ENCODE data around the gene SLMAP.
A peak's percentile ranks its signal among the peaks of the same experiment; 100 is the strongest.

Gene SLMAP

GRCh38 chr3:57755741-57756527 lies at the start of gene SLMAP:
Gene SLMAP, plus strand, starts transcription at chr3:57756309. Its CDS starts 1,343 bp downstream, at chr3:57757652.
- peak; percentile 94 for DNase-seq (ENCODE audit: low spot score)

GRCh38 chr3:57706462-57706861 lies 49.6 kb upstream of the SLMAP start:
- DNase-seq (ENCODE audit: low spot score) = no peak

- no peak for DNase-seq (ENCODE audit: low spot score)
Observed at GRCh38 chr3:57709031-57709430, 47.1 kb upstream of the SLMAP start.

GRCh38 chr3:57709559-57709958 lies 46.5 kb upstream of the SLMAP start:
- no peak for DNase-seq (ENCODE audit: low spot score)

- DNase-seq (ENCODE audit: low spot score) = no peak
Observed at GRCh38 chr3:57715686-57716085, 40.4 kb upstream of the SLMAP start.

GRCh38 chr3:57717205-57717868 lies 38.8 kb upstream of the SLMAP start:
- no peak for DNase-seq (ENCODE audit: low spot score)

GRCh38 chr3:57718118-57718517 lies 38.0 kb upstream of the SLMAP start:
- no peak for DNase-seq (ENCODE audit: low spot score)

GRCh38 chr3:57726397-57726796 lies 29.7 kb upstream of the SLMAP start:
- no peak for DNase-seq (ENCODE audit: low spot score)

- no peak for DNase-seq (ENCODE audit: low spot score)
Observed at GRCh38 chr3:57727106-57727505, 29.0 kb upstream of the SLMAP start.

GRCh38 chr3:57729334-57730045 lies 26.6 kb upstream of the SLMAP start:
- no peak for DNase-seq (ENCODE audit: low spot score)

GRCh38 chr3:57730682-57731081 lies 25.4 kb upstream of the SLMAP start:
- no peak for DNase-seq (ENCODE audit: low spot score)

- DNase-seq (ENCODE audit: low spot score) = no peak
Observed at GRCh38 chr3:57731311-57731710, 24.8 kb upstream of the SLMAP start.

GRCh38 chr3:57733790-57734189 lies 22.3 kb upstream of the SLMAP start:
- no peak for DNase-seq (ENCODE audit: low spot score)

GRCh38 chr3:57735405-57735804 lies 20.7 kb upstream of the SLMAP start:
- DNase-seq (ENCODE audit: low spot score) = no peak

- DNase-seq (ENCODE audit: low spot score) = no peak
Observed at GRCh38 chr3:57737840-57738239, 18.3 kb upstream of the SLMAP start.

- DNase-seq (ENCODE audit: low spot score) = no peak
Observed at GRCh38 chr3:57738391-57738790, 17.7 kb upstream of the SLMAP start.

GRCh38 chr3:57740027-57740426 lies 16.1 kb upstream of the SLMAP start:
- DNase-seq (ENCODE audit: low spot score) = no peak

- no peak for DNase-seq (ENCODE audit: low spot score)
Observed at GRCh38 chr3:57743496-57743895, 12.6 kb upstream of the SLMAP start.

GRCh38 chr3:57745101-57745500 lies 11.0 kb upstream of the SLMAP start:
- DNase-seq (ENCODE audit: low spot score) = no peak

- DNase-seq (ENCODE audit: low spot score) = no peak
Observed at GRCh38 chr3:57746156-57747010, 9.7 kb upstream of the SLMAP start.

GRCh38 chr3:57749542-57749941 lies 6.6 kb upstream of the SLMAP start:
- DNase-seq (ENCODE audit: low spot score) = no peak

GRCh38 chr3:57752307-57752706 lies 3.8 kb upstream of the SLMAP start:
- no peak for DNase-seq (ENCODE audit: low spot score)

Measured in ecto neural progenitor cell (in vitro differentiated cells).